ENCODE measurements around the gene DUSP7. TPM values are rescaled to one million over a fixed set of nuclear protein-coding genes. Genes with fewer than 3 reads are reported as not detected.

The DUSP7 gene
- total RNA-seq, 4 donors from 2014 or later = 14.0 to 39.7 (median 26.3) TPM

DNA sequence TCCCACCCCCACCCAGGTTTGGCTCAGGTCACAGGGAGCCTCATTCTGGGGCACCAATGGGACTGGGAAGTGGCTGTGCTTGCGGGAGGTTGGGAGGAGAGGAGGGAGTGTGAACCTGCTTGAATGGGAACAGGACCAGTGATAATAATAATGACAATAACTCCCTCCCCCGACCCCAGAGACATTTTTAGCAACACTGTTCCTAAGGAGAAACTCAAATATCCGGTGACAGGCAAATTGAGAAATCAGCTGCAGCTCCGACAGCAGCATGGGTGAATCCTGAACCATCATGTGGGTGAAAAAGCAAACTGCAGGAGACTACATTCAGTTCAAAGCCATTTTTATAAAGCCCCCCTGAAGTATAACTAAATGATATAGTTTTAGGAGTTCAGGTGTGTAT is 49.1 kb downstream of the DUSP7 start:
- Histone ChIP-seq H3K4me3 (no peak overlapping the region), H3K9me3 (no peaks in the 10 kb centered on the region), H3K27ac (peak overlapping the region; percentile 70 to 82 (median 80)), H3K4me1 (peaks cover 45 to 49% of the 10 kb centered on the region in 2 donors), H3K36me3 (no peaks in the 10 kb centered on the region), H3K27me3 (no peaks in the 10 kb centered on the region)
- TF ChIP-seq POLR2A (IDR thresholded peaks at IDR 0.05) = no peak
- TF ChIP-seq, protein P1, sequence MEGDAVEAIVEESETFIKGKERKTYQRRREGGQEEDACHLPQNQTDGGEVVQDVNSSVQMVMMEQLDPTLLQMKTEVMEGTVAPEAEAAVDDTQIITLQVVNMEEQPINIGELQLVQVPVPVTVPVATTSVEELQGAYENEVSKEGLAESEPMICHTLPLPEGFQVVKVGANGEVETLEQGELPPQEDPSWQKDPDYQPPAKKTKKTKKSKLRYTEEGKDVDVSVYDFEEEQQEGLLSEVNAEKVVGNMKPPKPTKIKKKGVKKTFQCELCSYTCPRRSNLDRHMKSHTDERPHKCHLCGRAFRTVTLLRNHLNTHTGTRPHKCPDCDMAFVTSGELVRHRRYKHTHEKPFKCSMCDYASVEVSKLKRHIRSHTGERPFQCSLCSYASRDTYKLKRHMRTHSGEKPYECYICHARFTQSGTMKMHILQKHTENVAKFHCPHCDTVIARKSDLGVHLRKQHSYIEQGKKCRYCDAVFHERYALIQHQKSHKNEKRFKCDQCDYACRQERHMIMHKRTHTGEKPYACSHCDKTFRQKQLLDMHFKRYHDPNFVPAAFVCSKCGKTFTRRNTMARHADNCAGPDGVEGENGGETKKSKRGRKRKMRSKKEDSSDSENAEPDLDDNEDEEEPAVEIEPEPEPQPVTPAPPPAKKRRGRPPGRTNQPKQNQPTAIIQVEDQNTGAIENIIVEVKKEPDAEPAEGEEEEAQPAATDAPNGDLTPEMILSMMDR (IDR thresholded peaks at IDR 0.05 in 4 of 5, conservative IDR thresholded peaks at IDR 0.05 in 1 of 5) = no peak
- intact Hi-C loops (cut with DNase I; ENCODE audit: low total_unique reads) = loop anchor here (10.0 kb wide), 1 partner anchor 328 kb away; no protein-coding TSS in a partner anchor
- in situ Hi-C loops (cut with MboI; ENCODE audit: low sequenced_read_pairs in 4 of 4) = loop anchor here in 2 of 4 donors (10.0 kb wide), 1 partner anchor 48 kb away; the partner anchor contains the start of gene DUSP7 (in 2 of the 2)
- ATAC-seq = peak; percentile 48 to 73
- DNase-seq = peak in 1 of 2 donors; percentile 47

GRCh38 chr3:52006820-52007133 is 49.6 kb downstream of the DUSP7 start:
- Histone ChIP-seq H3K4me1 (peaks cover 40 to 44% of the 10 kb centered on the region in 2 donors), H3K27me3 (no peaks in the 10 kb centered on the region), H3K36me3 (no peaks in the 10 kb centered on the region), H3K27ac (peak overlapping the region; percentile 70 to 82 (median 80)), H3K9me3 (no peaks in the 10 kb centered on the region), H3K4me3 (no peak overlapping the region)
- intact Hi-C loops (cut with DNase I; ENCODE audit: low total_unique reads) = loop anchor here (10.0 kb wide), 1 partner anchor 328 kb away; no protein-coding TSS in a partner anchor
- no peak for TF ChIP-seq POLR2A (IDR thresholded peaks at IDR 0.05)
- DNase-seq = no peak
- ATAC-seq = peak in 1 of 2 donors; percentile 2
- in situ Hi-C loops (cut with MboI; ENCODE audit: low sequenced_read_pairs in 4 of 4) = loop anchor here in 2 of 4 donors (10.0 kb wide), 1 partner anchor 48 kb away; the partner anchor contains the start of gene DUSP7 (in 2 of the 2)

DNA sequence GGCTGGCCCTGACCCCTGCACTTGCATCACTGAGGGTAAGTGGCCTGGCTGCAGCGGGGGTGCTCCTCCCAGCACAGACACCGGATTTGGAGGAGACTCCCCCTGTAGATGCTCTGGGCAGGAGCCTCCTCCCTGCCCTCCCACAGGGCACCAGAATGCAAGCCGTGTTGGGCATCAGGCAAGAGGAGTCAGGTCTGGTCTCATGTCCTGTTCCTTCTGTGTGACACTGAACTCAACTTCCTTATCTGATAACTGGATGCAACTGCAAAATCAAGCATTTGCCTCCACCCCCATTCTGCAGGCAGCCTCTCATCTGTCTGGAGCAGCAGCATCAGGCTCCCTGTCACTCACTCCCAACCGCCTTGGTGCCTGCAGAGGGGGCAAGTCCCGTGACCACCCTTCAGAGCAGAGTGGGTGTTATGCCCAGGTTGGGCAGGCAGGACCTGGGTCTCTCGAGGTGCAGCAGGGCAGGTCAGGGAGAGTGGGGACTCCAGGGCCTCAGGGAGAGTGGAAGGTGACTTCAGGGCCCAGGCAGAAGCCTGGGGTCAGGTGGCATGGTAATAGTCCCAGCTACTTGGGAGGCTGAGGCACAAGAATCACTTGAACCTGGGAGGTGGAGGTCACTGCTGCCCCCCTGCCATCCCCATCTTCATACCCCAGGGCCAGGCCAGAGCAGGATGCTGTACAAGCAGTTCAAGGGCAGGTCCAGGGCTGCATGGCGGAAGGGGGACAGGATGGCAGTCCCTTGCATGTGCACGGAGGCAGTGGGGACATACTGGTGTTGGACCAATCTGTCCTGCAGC is 50.2 kb downstream of the DUSP7 start:
- Histone ChIP-seq H3K4me1 (peaks cover 43 to 45% of the 10 kb centered on the region in 2 donors), H3K4me3 (no peak overlapping the region)
- intact Hi-C loops (cut with DNase I; ENCODE audit: low total_unique reads) = loop anchor here (10.0 kb wide), 1 partner anchor 329 kb away; no protein-coding TSS in a partner anchor

DNA sequence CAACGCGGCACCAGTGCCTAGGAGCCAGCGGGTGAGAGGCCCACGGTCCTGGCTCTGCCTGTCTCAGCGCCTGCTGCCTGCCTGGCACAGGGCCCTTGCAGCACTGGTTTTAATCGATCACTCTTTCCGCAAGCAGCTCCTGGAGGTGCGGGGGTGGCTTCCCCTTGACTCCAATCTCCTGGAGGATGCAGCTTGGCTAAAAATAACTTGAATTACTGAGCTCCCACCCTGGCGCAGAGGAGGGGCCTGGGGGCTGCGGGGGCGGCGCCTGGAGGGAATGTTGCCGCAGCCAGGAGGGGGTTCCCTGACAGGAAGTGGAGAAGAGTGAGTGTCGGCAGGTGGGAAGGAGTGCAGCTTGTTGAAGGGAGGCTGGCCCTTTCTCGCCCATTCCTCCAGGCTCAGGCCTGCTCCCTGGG is 50.8 kb downstream of the DUSP7 start:
- Histone ChIP-seq H3K27ac (peak overlapping the region; percentile 26 to 82 (median 68)), H3K4me1 (peaks cover 40 to 45% of the 10 kb centered on the region in 2 donors), H3K4me3 (no peak overlapping the region), H3K27me3 (no peaks in the 10 kb centered on the region), H3K9me3 (no peaks in the 10 kb centered on the region), H3K36me3 (no peaks in the 10 kb centered on the region)
- intact Hi-C loops (cut with DNase I; ENCODE audit: low total_unique reads) (loop anchor here (10.0 kb wide), 1 partner anchor 329 kb away; no protein-coding TSS in a partner anchor), in situ Hi-C loops (cut with MboI; ENCODE audit: low sequenced_read_pairs in 4 of 4) (loop anchor here in 2 of 4 donors (10.0 kb wide), 1 partner anchor 49 kb away; the partner anchor contains the start of gene DUSP7 (in 2 of the 2))
- no peak for TF ChIP-seq POLR2A (IDR thresholded peaks at IDR 0.05)
- TF ChIP-seq, protein P1 (IDR thresholded peaks at IDR 0.05 in 4 of 5, conservative IDR thresholded peaks at IDR 0.05 in 1 of 5) = no peak
- DNase-seq (no peak), ATAC-seq (no peak)

More for the DNA sequence above, 50.2 kb downstream of the DUSP7 start:
- ATAC-seq (no peak), DNase-seq (peak in 1 of 2 donors; percentile 21)
- Histone ChIP-seq H3K36me3 (no peaks in the 10 kb centered on the region), H3K27ac (peak overlapping the region in 3 of 4 donors; percentile 78 to 82 (median 81)), H3K9me3 (no peaks in the 10 kb centered on the region), H3K27me3 (no peaks in the 10 kb centered on the region)
- in situ Hi-C loops (cut with MboI; ENCODE audit: low sequenced_read_pairs in 4 of 4) = loop anchor here in 2 of 4 donors (10.0 kb wide), 1 partner anchor 49 kb away; the partner anchor contains the start of gene DUSP7 (in 2 of the 2)
- no peak for TF ChIP-seq POLR2A (IDR thresholded peaks at IDR 0.05)
- TF ChIP-seq, protein P1 (IDR thresholded peaks at IDR 0.05 in 4 of 5, conservative IDR thresholded peaks at IDR 0.05 in 1 of 5) = no peak
